Measurements from ENCODE around the gene ATRX. TPM values are rescaled to one million over a fixed set of nuclear protein-coding genes. Genes with fewer than 3 reads are reported as not detected.
"Not testable (repeated sequence)": the region's sequence is repeated elsewhere in the genome, so short reads cannot be mapped to it uniquely, and the experiment has no call there.

The ATRX gene
- total RNA-seq, 1 donor from 2014 or later: 170 TPM

GRCh38 chrX:77548751-77549150, 237.3 kb downstream of the ATRX start:
- H3K9me3 Mint-ChIP-seq: peaks cover 30% of the 10 kb centered on the region
- no peak overlapping the region for H3K27ac Mint-ChIP-seq
- no peak for DNase-seq (ENCODE audit: low spot score in 2 of 2, unreplicated experiment in 2 of 2)

GRCh38 chrX:77539778-77540177, 246.2 kb downstream of the ATRX start:
- H3K9me3 Mint-ChIP-seq: peaks cover 57% of the 10 kb centered on the region
- peaks cover 63% of the 10 kb centered on the region for H3K36me3 Mint-ChIP-seq

More at GRCh38 chrX:77548751-77549150, 237.3 kb downstream of the ATRX start:
- H3K4me1 Mint-ChIP-seq: peaks cover 2% of the 10 kb centered on the region
- H3K4me3 Mint-ChIP-seq: no peak overlapping the region
- TF ChIP-seq, protein P1, sequence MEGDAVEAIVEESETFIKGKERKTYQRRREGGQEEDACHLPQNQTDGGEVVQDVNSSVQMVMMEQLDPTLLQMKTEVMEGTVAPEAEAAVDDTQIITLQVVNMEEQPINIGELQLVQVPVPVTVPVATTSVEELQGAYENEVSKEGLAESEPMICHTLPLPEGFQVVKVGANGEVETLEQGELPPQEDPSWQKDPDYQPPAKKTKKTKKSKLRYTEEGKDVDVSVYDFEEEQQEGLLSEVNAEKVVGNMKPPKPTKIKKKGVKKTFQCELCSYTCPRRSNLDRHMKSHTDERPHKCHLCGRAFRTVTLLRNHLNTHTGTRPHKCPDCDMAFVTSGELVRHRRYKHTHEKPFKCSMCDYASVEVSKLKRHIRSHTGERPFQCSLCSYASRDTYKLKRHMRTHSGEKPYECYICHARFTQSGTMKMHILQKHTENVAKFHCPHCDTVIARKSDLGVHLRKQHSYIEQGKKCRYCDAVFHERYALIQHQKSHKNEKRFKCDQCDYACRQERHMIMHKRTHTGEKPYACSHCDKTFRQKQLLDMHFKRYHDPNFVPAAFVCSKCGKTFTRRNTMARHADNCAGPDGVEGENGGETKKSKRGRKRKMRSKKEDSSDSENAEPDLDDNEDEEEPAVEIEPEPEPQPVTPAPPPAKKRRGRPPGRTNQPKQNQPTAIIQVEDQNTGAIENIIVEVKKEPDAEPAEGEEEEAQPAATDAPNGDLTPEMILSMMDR (IDR thresholded peaks at IDR 0.05; ENCODE audit: unreplicated experiment): no peak
- H3K36me3 Mint-ChIP-seq: peaks cover 27% of the 10 kb centered on the region
- no peaks in the 10 kb centered on the region for H3K27me3 Mint-ChIP-seq (ENCODE audit: low read depth)

DNA sequence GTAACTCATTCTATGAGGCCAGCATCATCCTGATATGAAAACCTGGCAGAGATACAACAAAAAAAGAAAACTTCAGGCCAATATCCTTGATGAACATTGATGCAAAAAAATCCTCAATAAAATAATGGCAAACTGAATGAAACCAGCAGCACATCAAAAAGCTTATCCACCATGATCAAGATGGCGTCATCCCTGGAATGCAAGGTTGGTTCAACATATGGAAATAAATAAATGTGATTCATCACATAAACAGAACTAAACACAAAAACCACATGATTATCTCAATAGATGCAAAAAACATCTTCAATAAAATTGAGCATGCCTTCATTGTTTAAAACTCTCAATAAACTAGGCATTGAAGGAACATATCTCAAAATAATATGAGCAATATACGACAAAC, 254.8 kb downstream of the ATRX start:
- DNase-seq (ENCODE audit: low spot score in 2 of 2, unreplicated experiment in 2 of 2); H3K27ac Mint-ChIP-seq; H3K4me3 Mint-ChIP-seq; H3K27me3 Mint-ChIP-seq (ENCODE audit: low read depth); H3K4me1 Mint-ChIP-seq: not testable (repeated sequence)
- peaks cover 54% of the 10 kb centered on the region for H3K9me3 Mint-ChIP-seq
- peaks cover 39% of the 10 kb centered on the region for H3K36me3 Mint-ChIP-seq

More at GRCh38 chrX:77539778-77540177, 246.2 kb downstream of the ATRX start:
- not testable (repeated sequence) for H3K4me3 Mint-ChIP-seq; H3K27ac Mint-ChIP-seq; H3K4me1 Mint-ChIP-seq; H3K27me3 Mint-ChIP-seq (ENCODE audit: low read depth); DNase-seq (ENCODE audit: low spot score in 2 of 2, unreplicated experiment in 2 of 2)

- peaks cover 47% of the 10 kb centered on the region for H3K9me3 Mint-ChIP-seq
- peaks cover 37% of the 10 kb centered on the region for H3K36me3 Mint-ChIP-seq
- H3K4me1 Mint-ChIP-seq: no peaks in the 10 kb centered on the region
- H3K4me3 Mint-ChIP-seq: no peak overlapping the region
- TF ChIP-seq, protein P1 (IDR thresholded peaks at IDR 0.05; ENCODE audit: unreplicated experiment): no peak
- no peaks in the 10 kb centered on the region for H3K27me3 Mint-ChIP-seq (ENCODE audit: low read depth)
- DNase-seq (ENCODE audit: low spot score in 2 of 2, unreplicated experiment in 2 of 2): no peak
- H3K27ac Mint-ChIP-seq: no peak overlapping the region
These were observed 258.0 kb downstream of the ATRX start for GRCh38 chrX:77528034-77528433.

DNA sequence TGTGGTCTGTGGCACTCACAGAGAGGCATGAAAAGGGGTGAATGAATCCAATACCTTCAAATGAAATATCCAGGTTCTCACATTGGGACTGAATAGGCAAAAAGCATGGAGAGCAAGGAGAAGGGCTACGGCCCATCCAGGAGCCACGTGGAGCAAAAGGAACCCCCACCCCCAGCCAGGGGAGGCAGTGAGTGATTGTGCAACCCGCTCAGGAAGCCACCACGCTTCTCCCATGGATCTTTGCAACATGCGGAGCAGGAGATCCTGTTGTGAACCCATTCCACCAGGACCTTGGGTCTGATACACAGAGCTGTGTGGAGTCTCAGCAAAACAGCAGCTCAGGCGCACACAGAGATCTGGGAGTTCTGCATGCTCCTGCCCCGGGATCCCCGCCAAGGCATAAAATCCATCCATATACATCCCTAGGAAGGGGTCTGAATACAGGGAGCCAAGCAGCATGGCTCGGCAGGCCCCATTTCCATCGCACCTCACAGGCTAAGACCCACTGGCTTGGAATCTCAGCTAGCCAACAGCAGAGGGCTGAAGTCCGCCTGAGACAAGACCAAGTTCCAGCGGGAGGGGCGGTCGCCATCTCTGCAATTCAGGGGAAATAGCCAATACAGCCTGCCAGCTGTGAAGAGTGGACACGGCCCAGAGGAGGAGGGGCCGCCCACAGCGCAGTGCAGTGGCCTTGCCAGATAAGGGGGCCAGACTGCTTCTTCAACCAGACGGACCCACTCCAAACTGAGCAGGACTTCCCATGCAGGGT, 258.6 kb downstream of the ATRX start:
- Mint-ChIP-seq H3K4me3 (no peak overlapping the region), H3K9me3 (peaks cover 41% of the 10 kb centered on the region), H3K27me3 (ENCODE audit: low read depth) (no peaks in the 10 kb centered on the region), H3K36me3 (peaks cover 35% of the 10 kb centered on the region), H3K4me1 (no peaks in the 10 kb centered on the region), H3K27ac (no peak overlapping the region)
- no peak for DNase-seq (ENCODE audit: low spot score in 2 of 2, unreplicated experiment in 2 of 2)
- TF ChIP-seq, protein P1 (IDR thresholded peaks at IDR 0.05; ENCODE audit: unreplicated experiment): no peak

DNA sequence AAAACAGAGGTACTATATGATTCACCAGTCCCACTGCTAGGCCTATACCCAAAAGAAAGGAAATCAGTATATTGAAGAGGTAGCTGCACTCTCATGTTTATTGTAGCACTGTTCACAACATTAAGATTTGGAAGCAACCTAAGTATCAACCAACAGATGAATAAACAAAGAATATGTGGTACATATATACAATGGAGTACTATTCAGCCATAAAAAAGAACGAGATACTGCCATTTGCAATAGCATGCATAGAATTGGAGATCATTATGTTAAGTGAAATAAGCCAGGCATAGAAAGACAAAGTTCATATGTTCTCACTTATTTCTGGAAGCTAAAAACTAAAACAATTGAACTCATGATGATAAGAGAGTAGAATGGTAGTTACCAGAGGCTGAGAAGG, 266.3 kb downstream of the ATRX start:
- TF ChIP-seq, protein P1 (IDR thresholded peaks at IDR 0.05; ENCODE audit: unreplicated experiment): no peak
- peaks cover 58% of the 10 kb centered on the region for H3K9me3 Mint-ChIP-seq
- H3K36me3 Mint-ChIP-seq: peaks cover 64% of the 10 kb centered on the region
- H3K27ac Mint-ChIP-seq: no peak overlapping the region
- H3K27me3 Mint-ChIP-seq (ENCODE audit: low read depth): no peaks in the 10 kb centered on the region
- no peak overlapping the region for H3K4me3 Mint-ChIP-seq
- no peaks in the 10 kb centered on the region for H3K4me1 Mint-ChIP-seq
- no peak for DNase-seq (ENCODE audit: low spot score in 2 of 2, unreplicated experiment in 2 of 2)
